ENCODE data around the gene TBC1D22A. TPM values are rescaled to one million over a fixed set of nuclear protein-coding genes. Genes with fewer than 3 reads are reported as not detected.

TBC1D22A gene
- total RNA-seq, 1 experiment from 2014 or later: 20.9 TPM

GRCh38 chr22:47055921-47056320, 293.5 kb downstream of the TBC1D22A start:
- no TSS peak for BruUV-seq (replicated peaks)

GRCh38 chr22:47056361-47056760, 293.9 kb downstream of the TBC1D22A start:
- no TSS peak for BruUV-seq (replicated peaks)
- RAD21 ChIA-PET (ENCODE audit: low non-redundant PET in 1 of 2, low total read pairs in 2 of 2, uncharacterized antibody in 2 of 2, unreplicated experiment in 2 of 2): no interaction called here

More at GRCh38 chr22:47055921-47056320, 293.5 kb downstream of the TBC1D22A start:
- Histone ChIP-seq H3K79me2 (ENCODE audit: insufficient read depth, low read length) (no peaks in the 10 kb centered on the region), H3K4me3 (replicated peaks in 1 of 2; ENCODE audit: low read depth in 1 of 2, low read length in 2 of 2) (no peak overlapping the region), H3K4me1 (ENCODE audit: control insufficient read depth in 1 of 2, insufficient read depth in 2 of 2, low read length in 2 of 2) (no peaks in the 10 kb centered on the region), H3K36me3 (ENCODE audit: control insufficient read depth in 1 of 2, insufficient read depth in 2 of 2, low read length in 2 of 2) (no peaks in the 10 kb centered on the region), H3K9me2 (ENCODE audit: insufficient read depth) (no peaks in the 10 kb centered on the region), H3K4me2 (ENCODE audit: low read length) (no peak overlapping the region), H3K27ac (ENCODE audit: low read depth, low read length) (no peak overlapping the region), H2AFZ (ENCODE audit: low read depth, low read length, poor library complexity, severe bottlenecking) (no peak overlapping the region), H3K9me3 (ENCODE audit: control insufficient read depth in 1 of 2, insufficient read depth in 1 of 2, low read depth in 1 of 2, low read length in 2 of 2) (no peaks in the 10 kb centered on the region), H3K9ac (ENCODE audit: low read length) (no peak overlapping the region), H4K20me1 (ENCODE audit: insufficient read depth) (no peaks in the 10 kb centered on the region), H3K27me3 (ENCODE audit: insufficient read depth, low read length) (no peaks in the 10 kb centered on the region)
- intact Hi-C loops (cut with micrococcal nuclease): no loop called here
- RAD21 ChIA-PET (ENCODE audit: low non-redundant PET in 1 of 2, low total read pairs in 2 of 2, uncharacterized antibody in 2 of 2, unreplicated experiment in 2 of 2): no interaction called here
- ATAC-seq (no peak), DNase-seq (ENCODE audit: low read depth, low spot score) (no peak)
- no peak for TF ChIP-seq POLR2AphosphoS5 (IDR thresholded peaks at IDR 0.05; ENCODE audit: low read depth, low read length)
- POLR2A ChIA-PET: no interaction called here
- CTCF ChIA-PET: no interaction called here

More at GRCh38 chr22:47056361-47056760, 293.9 kb downstream of the TBC1D22A start:
- no peaks in the 10 kb centered on the region for H3K27me3 ChIP-seq (ENCODE audit: insufficient read depth, low read length)
- H3K4me2 ChIP-seq (ENCODE audit: low read length): no peak overlapping the region
- ChIA-PET POLR2A (no interaction called here), CTCF (no interaction called here)
- ATAC-seq (no peak), DNase-seq (ENCODE audit: low read depth, low spot score) (no peak)
- H3K9me2 ChIP-seq (ENCODE audit: insufficient read depth): no peaks in the 10 kb centered on the region
- H2AFZ ChIP-seq (ENCODE audit: low read depth, low read length, poor library complexity, severe bottlenecking): no peak overlapping the region
- intact Hi-C loops (cut with micrococcal nuclease): no loop called here
- H3K27ac ChIP-seq (ENCODE audit: low read depth, low read length): no peak overlapping the region
- H3K4me3 ChIP-seq (replicated peaks in 1 of 2; ENCODE audit: low read depth in 1 of 2, low read length in 2 of 2): no peak overlapping the region
- H3K36me3 ChIP-seq (ENCODE audit: control insufficient read depth in 1 of 2, insufficient read depth in 2 of 2, low read length in 2 of 2): no peaks in the 10 kb centered on the region
- H3K79me2 ChIP-seq (ENCODE audit: insufficient read depth, low read length): no peaks in the 10 kb centered on the region
- H4K20me1 ChIP-seq (ENCODE audit: insufficient read depth): no peaks in the 10 kb centered on the region
- no peaks in the 10 kb centered on the region for H3K4me1 ChIP-seq (ENCODE audit: control insufficient read depth in 1 of 2, insufficient read depth in 2 of 2, low read length in 2 of 2)
- TF ChIP-seq, protein P1, sequence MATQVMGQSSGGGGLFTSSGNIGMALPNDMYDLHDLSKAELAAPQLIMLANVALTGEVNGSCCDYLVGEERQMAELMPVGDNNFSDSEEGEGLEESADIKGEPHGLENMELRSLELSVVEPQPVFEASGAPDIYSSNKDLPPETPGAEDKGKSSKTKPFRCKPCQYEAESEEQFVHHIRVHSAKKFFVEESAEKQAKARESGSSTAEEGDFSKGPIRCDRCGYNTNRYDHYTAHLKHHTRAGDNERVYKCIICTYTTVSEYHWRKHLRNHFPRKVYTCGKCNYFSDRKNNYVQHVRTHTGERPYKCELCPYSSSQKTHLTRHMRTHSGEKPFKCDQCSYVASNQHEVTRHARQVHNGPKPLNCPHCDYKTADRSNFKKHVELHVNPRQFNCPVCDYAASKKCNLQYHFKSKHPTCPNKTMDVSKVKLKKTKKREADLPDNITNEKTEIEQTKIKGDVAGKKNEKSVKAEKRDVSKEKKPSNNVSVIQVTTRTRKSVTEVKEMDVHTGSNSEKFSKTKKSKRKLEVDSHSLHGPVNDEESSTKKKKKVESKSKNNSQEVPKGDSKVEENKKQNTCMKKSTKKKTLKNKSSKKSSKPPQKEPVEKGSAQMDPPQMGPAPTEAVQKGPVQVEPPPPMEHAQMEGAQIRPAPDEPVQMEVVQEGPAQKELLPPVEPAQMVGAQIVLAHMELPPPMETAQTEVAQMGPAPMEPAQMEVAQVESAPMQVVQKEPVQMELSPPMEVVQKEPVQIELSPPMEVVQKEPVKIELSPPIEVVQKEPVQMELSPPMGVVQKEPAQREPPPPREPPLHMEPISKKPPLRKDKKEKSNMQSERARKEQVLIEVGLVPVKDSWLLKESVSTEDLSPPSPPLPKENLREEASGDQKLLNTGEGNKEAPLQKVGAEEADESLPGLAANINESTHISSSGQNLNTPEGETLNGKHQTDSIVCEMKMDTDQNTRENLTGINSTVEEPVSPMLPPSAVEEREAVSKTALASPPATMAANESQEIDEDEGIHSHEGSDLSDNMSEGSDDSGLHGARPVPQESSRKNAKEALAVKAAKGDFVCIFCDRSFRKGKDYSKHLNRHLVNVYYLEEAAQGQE (IDR thresholded peaks at IDR 0.05; ENCODE audit: low read depth): no peak
- TF ChIP-seq ZNF274 (IDR thresholded peaks at IDR 0.05; ENCODE audit: low read depth, low read length) (no peak), CEBPB (IDR thresholded peaks at IDR 0.05; ENCODE audit: low read depth) (no peak), EZH2 (IDR thresholded peaks at IDR 0.05) (no peak), ZFX (IDR thresholded peaks at IDR 0.05) (no peak), EGR1 (IDR thresholded peaks at IDR 0.05; ENCODE audit: low read depth) (no peak), RAD21 (IDR thresholded peaks at IDR 0.05; ENCODE audit: low read depth) (no peak), ZBTB33 (IDR thresholded peaks at IDR 0.05; ENCODE audit: extremely low read depth, insufficient replicate concordance, low read length) (no peak), SP1 (IDR thresholded peaks at IDR 0.05; ENCODE audit: low read depth) (no peak), YY1 (IDR thresholded peaks at IDR 0.05; ENCODE audit: extremely low read depth, insufficient replicate concordance, low read depth, low read length) (no peak), ELF1 (IDR thresholded peaks at IDR 0.05; ENCODE audit: borderline replicate concordance, low read depth) (no peak), CBX3 (IDR thresholded peaks at IDR 0.05; ENCODE audit: low read depth) (no peak)
- TF ChIP-seq, protein P2, sequence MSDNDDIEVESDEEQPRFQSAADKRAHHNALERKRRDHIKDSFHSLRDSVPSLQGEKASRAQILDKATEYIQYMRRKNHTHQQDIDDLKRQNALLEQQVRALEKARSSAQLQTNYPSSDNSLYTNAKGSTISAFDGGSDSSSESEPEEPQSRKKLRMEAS (IDR thresholded peaks at IDR 0.05): no peak
- H3K9me3 ChIP-seq (ENCODE audit: control insufficient read depth in 1 of 2, insufficient read depth in 1 of 2, low read depth in 1 of 2, low read length in 2 of 2): no peaks in the 10 kb centered on the region
- H3K9ac ChIP-seq (ENCODE audit: low read length): no peak overlapping the region
